ENCODE results near the gene USP5. TPM values are rescaled to one million over a fixed set of nuclear protein-coding genes. Genes with fewer than 3 reads are reported as not detected.
"Not testable (repeated sequence)": the region's sequence is repeated elsewhere in the genome, so short reads cannot be mapped to it uniquely, and the experiment has no call there.

The USP5 gene
- total and polyA plus RNA-seq, 11 donors, result 23.4 to 96.8 (median 60.6) TPM

- TF ChIP-seq CTCF (IDR thresholded peaks at IDR 0.05), result no peak
- TF ChIP-seq POLR2A (IDR thresholded peaks at IDR 0.05), result peak in 1 of 2 donors; percentile 61
- peaks cover 0 to 19% (median 0%) of the 10 kb centered on the region in 9 donors for H3K36me3 ChIP-seq
- peak within 1 kb of the TSS; percentile 32 to 79 (median 68) for H3K4me3 ChIP-seq
- H3K27me3 ChIP-seq, result no peaks in the 10 kb centered on the region
- H3K4me1 ChIP-seq, result peaks cover 0 to 20% (median 10%) of the 10 kb centered on the region in 12 donors
- WGBS, 4 donors, result 5% methylated on average over 34 of the region's 34 CpGs
- H3K27ac ChIP-seq, result peak within 1 kb of the TSS in 11 of 12 donors; percentile 63 to 84 (median 77)
- intact Hi-C loops (cut with DNase I), result no loop called here
- peak; percentile 95 to 98 (median 97) for ATAC-seq
- peak; percentile 96 to 98 (median 97) for DNase-seq
- no peaks in the 10 kb centered on the region for H3K9me3 ChIP-seq
Measured at GRCh38 chr12:6904280-6905276, 52.6 kb downstream of the USP5 start, which contains the start of gene LRRC23. LRRC23 (plus strand) TSS chr12:6904822; CDS start chr12:6905634, 812 bp downstream.

- Histone ChIP-seq H3K4me3 (peak overlapping the region in 10 of 12 donors; percentile 61 to 79 (median 70)), H3K27ac (peak overlapping the region in 6 of 12 donors; percentile 73 to 84 (median 80)), H3K4me1 (peaks cover 0 to 14% (median 8%) of the 10 kb centered on the region in 12 donors), H3K27me3 (no peaks in the 10 kb centered on the region), H3K9me3 (no peaks in the 10 kb centered on the region), H3K36me3 (peaks cover 0 to 19% (median 0%) of the 10 kb centered on the region in 9 donors)
- 55 to 72% (median 69%) methylated on average over 5 of the region's 5 CpGs for WGBS, 4 donors
- ATAC-seq (no peak), DNase-seq (no peak)
- TF ChIP-seq POLR2A (IDR thresholded peaks at IDR 0.05) (no peak), CTCF (IDR thresholded peaks at IDR 0.05) (no peak)
- intact Hi-C loops (cut with DNase I), result no loop called here
Measured at GRCh38 chr12:6905414-6906040, 53.6 kb downstream of the USP5 start.

- H3K27me3 ChIP-seq; H3K27ac ChIP-seq; intact Hi-C loops (cut with DNase I); H3K4me3 ChIP-seq; H3K9me3 ChIP-seq; DNase-seq; ATAC-seq: not testable (repeated sequence)
- WGBS, 4 donors, result 95 to 98% (median 96%) methylated on average over 7 to 11 of the region's 11 CpGs
- Histone ChIP-seq H3K36me3 (peaks cover 0 to 19% (median 0%) of the 10 kb centered on the region in 9 donors), H3K4me1 (peaks cover 0 to 14% (median 8%) of the 10 kb centered on the region in 12 donors)
Measured at GRCh38 chr12:6908141-6908540, 56.2 kb downstream of the USP5 start.

- no peak for DNase-seq
- H3K4me1 ChIP-seq, result peaks cover 0 to 16% (median 10%) of the 10 kb centered on the region in 12 donors
- intact Hi-C loops (cut with DNase I), result no loop called here
- TF ChIP-seq POLR2A (IDR thresholded peaks at IDR 0.05) (no peak), CTCF (IDR thresholded peaks at IDR 0.05) (no peak)
- ATAC-seq, result no peak
- no peak overlapping the region for H3K27ac ChIP-seq
- no peak overlapping the region for H3K4me3 ChIP-seq
- peaks cover 0 to 12% (median 0%) of the 10 kb centered on the region in 9 donors for H3K27me3 ChIP-seq
- 86 to 92% (median 89%) methylated on average over 4 of the region's 4 CpGs for WGBS, 4 donors
- peaks cover 0 to 19% (median 0%) of the 10 kb centered on the region in 9 donors for H3K36me3 ChIP-seq
- no peaks in the 10 kb centered on the region for H3K9me3 ChIP-seq
Measured at GRCh38 chr12:6909421-6910145, 57.6 kb downstream of the USP5 start.

Data from heart left ventricle (tissue), 16 donors.